ENCODE measurements around the gene REM2.

The REM2 gene

DNA sequence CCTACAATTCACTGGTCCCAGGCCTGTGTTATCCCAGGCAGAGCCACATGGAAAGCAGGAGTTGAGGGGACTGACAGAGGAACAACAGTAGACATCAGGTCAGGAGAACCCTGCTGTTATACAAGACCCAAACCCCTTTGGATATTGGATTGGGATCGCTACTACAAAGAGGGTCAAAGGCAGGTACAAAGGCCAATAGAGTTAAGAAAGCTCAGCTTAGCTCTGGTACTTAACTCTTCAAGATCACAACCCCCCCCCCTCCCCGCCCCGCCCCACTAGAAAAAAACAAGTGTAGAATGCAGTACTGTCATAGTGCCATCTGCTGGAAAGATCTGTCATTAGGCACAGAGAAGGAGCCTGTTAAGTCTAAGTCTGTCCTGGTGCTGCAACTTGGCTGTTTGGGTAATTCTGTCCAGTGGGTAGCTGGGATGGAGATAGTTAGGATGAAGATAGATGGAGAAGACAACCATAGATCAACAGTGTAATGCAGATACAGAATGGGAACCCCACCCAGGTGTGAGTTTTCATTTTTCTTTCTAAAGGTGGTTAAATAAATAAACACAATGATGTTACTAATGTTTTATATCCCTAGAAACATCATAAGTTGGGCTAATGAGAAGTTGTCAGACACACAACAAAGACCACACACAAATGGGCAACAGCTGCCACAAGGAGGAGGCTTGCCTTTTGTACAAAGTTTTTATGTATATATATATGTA is 17.2 kb downstream of the REM2 start:
- H4K20me1 ChIP-seq (ENCODE audit: insufficient read depth, low read length, poor library complexity, severe bottlenecking), result no peaks in the 10 kb centered on the region
- H2AFZ ChIP-seq (ENCODE audit: low read length), result no peak overlapping the region
- H3K36me3 ChIP-seq (ENCODE audit: insufficient read depth, low read length), result peaks cover 42% of the 10 kb centered on the region; the same call in 1 of the 2 replicates
- H3K9me3 ChIP-seq (ENCODE audit: insufficient read depth, low read depth, low read length), result no peaks in the 10 kb centered on the region
- H3K4me3 ChIP-seq (ENCODE audit: low read length, poor library complexity, severe bottlenecking), result no peak overlapping the region
- H3K9ac ChIP-seq (ENCODE audit: low read depth, low read length, poor library complexity, severe bottlenecking), result no peak overlapping the region
- no peaks in the 10 kb centered on the region for H3K27me3 ChIP-seq (ENCODE audit: insufficient read depth, low read length, poor library complexity, severe bottlenecking)
- H3K9me2 ChIP-seq (replicated peaks; ENCODE audit: low read depth, low read length), result no peaks in the 10 kb centered on the region
- no peaks in the 10 kb centered on the region for H3K4me1 ChIP-seq (ENCODE audit: insufficient read depth, low read length, poor library complexity, severe bottlenecking)
- TF ChIP-seq, protein P1, sequence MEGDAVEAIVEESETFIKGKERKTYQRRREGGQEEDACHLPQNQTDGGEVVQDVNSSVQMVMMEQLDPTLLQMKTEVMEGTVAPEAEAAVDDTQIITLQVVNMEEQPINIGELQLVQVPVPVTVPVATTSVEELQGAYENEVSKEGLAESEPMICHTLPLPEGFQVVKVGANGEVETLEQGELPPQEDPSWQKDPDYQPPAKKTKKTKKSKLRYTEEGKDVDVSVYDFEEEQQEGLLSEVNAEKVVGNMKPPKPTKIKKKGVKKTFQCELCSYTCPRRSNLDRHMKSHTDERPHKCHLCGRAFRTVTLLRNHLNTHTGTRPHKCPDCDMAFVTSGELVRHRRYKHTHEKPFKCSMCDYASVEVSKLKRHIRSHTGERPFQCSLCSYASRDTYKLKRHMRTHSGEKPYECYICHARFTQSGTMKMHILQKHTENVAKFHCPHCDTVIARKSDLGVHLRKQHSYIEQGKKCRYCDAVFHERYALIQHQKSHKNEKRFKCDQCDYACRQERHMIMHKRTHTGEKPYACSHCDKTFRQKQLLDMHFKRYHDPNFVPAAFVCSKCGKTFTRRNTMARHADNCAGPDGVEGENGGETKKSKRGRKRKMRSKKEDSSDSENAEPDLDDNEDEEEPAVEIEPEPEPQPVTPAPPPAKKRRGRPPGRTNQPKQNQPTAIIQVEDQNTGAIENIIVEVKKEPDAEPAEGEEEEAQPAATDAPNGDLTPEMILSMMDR (conservative IDR thresholded peaks at IDR 0.05; ENCODE audit: low read length), result peak; percentile 67
- TF ChIP-seq EZH2phosphoT487 (IDR thresholded peaks at IDR 0.05; ENCODE audit: borderline replicate concordance), result no peak
- no peak overlapping the region for H3K4me2 ChIP-seq (ENCODE audit: low read depth, low read length, poor library complexity, severe bottlenecking)
- H3F3A ChIP-seq (ENCODE audit: low read depth), result no peaks in the 10 kb centered on the region
- no peaks in the 10 kb centered on the region for H3K79me2 ChIP-seq (ENCODE audit: insufficient read depth, low read length)

DNA sequence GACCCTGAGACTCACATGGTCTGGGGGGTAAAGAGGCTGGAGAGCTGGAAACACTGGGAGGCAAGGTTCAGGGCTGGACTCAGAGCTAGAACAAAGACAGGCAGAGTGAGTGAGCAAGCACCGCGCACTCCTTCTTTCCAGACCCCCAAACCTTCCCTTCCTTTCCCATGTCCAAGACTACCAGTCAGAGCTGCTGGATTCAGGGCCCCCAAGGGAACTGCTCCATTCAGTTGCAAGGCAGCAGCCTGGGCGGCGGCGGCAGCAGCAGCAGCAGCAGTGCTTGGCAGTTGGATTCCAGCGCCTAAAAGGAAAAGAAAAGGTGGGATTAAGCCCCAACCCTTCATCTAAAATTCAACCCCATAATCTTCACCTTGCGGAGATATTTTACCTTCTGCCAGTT is 18.8 kb downstream of the REM2 start:
- H3F3A ChIP-seq (ENCODE audit: low read depth), result no peaks in the 10 kb centered on the region
- H3K79me2 ChIP-seq (ENCODE audit: insufficient read depth, low read length), result no peaks in the 10 kb centered on the region
- H3K4me1 ChIP-seq (ENCODE audit: insufficient read depth, low read length, poor library complexity, severe bottlenecking), result no peaks in the 10 kb centered on the region
- peaks cover 56% of the 10 kb centered on the region; the same call in 1 of the 2 replicates for H3K36me3 ChIP-seq (ENCODE audit: insufficient read depth, low read length)
- TF ChIP-seq EZH2phosphoT487 (IDR thresholded peaks at IDR 0.05; ENCODE audit: borderline replicate concordance), result no peak
- TF ChIP-seq, protein P1 (conservative IDR thresholded peaks at IDR 0.05; ENCODE audit: low read length), result no peak
- H3K4me3 ChIP-seq (ENCODE audit: low read length, poor library complexity, severe bottlenecking), result no peak overlapping the region
- H3K9me2 ChIP-seq (replicated peaks; ENCODE audit: low read depth, low read length), result no peaks in the 10 kb centered on the region
- no peak overlapping the region for H3K9ac ChIP-seq (ENCODE audit: low read depth, low read length, poor library complexity, severe bottlenecking)
- H3K4me2 ChIP-seq (ENCODE audit: low read depth, low read length, poor library complexity, severe bottlenecking), result no peak overlapping the region
- no peaks in the 10 kb centered on the region for H3K9me3 ChIP-seq (ENCODE audit: insufficient read depth, low read depth, low read length)
- no peaks in the 10 kb centered on the region for H4K20me1 ChIP-seq (ENCODE audit: insufficient read depth, low read length, poor library complexity, severe bottlenecking)
- H2AFZ ChIP-seq (ENCODE audit: low read length), result no peak overlapping the region
- no peaks in the 10 kb centered on the region for H3K27me3 ChIP-seq (ENCODE audit: insufficient read depth, low read length, poor library complexity, severe bottlenecking)

DNA sequence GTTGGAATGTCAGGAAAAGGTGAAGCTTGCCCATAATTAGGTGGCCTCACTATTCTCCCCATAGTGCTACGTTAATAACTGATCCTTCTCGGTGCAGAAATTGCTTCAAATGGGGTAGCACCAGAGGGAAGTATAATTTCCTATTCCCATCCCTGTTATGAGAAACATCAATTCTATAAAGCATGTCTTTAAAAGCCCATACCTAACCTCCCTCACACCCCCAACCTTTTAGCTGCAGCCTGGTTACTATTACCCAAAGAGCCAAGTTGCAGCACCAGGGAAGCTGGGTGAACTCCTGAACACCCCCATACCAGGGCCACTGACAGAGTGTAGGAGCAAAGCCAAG is 20.7 kb downstream of the REM2 start:
- Histone ChIP-seq H3K27me3 (ENCODE audit: insufficient read depth, low read length, poor library complexity, severe bottlenecking) (no peaks in the 10 kb centered on the region), H3K4me1 (ENCODE audit: insufficient read depth, low read length, poor library complexity, severe bottlenecking) (no peaks in the 10 kb centered on the region), H3K9me2 (replicated peaks; ENCODE audit: low read depth, low read length) (no peaks in the 10 kb centered on the region), H3K9ac (ENCODE audit: low read depth, low read length, poor library complexity, severe bottlenecking) (no peak overlapping the region), H3K79me2 (ENCODE audit: insufficient read depth, low read length) (no peaks in the 10 kb centered on the region), H3K9me3 (ENCODE audit: insufficient read depth, low read depth, low read length) (no peaks in the 10 kb centered on the region), H3K36me3 (ENCODE audit: insufficient read depth, low read length) (peaks cover 61% of the 10 kb centered on the region; the same call in 1 of the 2 replicates), H4K20me1 (ENCODE audit: insufficient read depth, low read length, poor library complexity, severe bottlenecking) (no peaks in the 10 kb centered on the region), H2AFZ (ENCODE audit: low read length) (no peak overlapping the region), H3F3A (ENCODE audit: low read depth) (no peaks in the 10 kb centered on the region), H3K4me2 (ENCODE audit: low read depth, low read length, poor library complexity, severe bottlenecking) (no peak overlapping the region), H3K4me3 (ENCODE audit: low read length, poor library complexity, severe bottlenecking) (no peak overlapping the region)
- TF ChIP-seq, protein P1 (conservative IDR thresholded peaks at IDR 0.05; ENCODE audit: low read length), result no peak
- no peak for TF ChIP-seq EZH2phosphoT487 (IDR thresholded peaks at IDR 0.05; ENCODE audit: borderline replicate concordance)

All from Loucy (cell line).